GM12878 (cell line): ENCODE results near the gene CPNE5. TPM values are rescaled to one million over a fixed set of nuclear protein-coding genes. Genes with fewer than 3 reads are reported as not detected.

Experiments
- ATAC-seq: fragments of 200-7000 bp; cut with Tn5 transposase; 3 replicates; pipeline ENCODE4 v1.9.1; 2020; ENCODE audit warnings: mild to moderate bottlenecking, moderate library complexity
- BruUV-seq: library from RNA; stranded (reverse); fragments of 400-500 nt; replicated peaks from 2 replicates; lab custom pipeline; 2021; lab: Mats Ljungman, UMichigan
- CTCF ChIA-PET: fragments of 300-600 bp; sonication (Branson Sonifier 250); formaldehyde crosslinking; extraction: SDS; loops from one replicate; lab custom pipeline; 2021; ENCODE audit warnings: inconsistent platforms; lab: Yijun Ruan, JAX
- POLR2A ChIA-PET: fragments of 350-600 bp; formaldehyde crosslinking; extraction: SDS; loops from one replicate; lab custom pipeline; 2021; ENCODE audit warnings: inconsistent platforms; lab: Charles Lee
- RAD21 ChIA-PET: fragments of 300-600 bp; sonication (Branson Sonifier 250); formaldehyde crosslinking; loops from one replicate; lab custom pipeline; 2023; ENCODE audit warnings: antibody characterized with exemption; ENCODE audit not compliant: unreplicated experiment; lab: Charles Lee
- SMC1A ChIA-PET: fragments of 300-600 bp; sonication (Branson Sonifier 250); formaldehyde crosslinking; loops from one replicate; lab custom pipeline; 2023; ENCODE audit not compliant: unreplicated experiment, uncharacterized antibody; lab: Charles Lee
- DNase-seq: peaks from one replicate; pipeline ENCODE4 v3.0.0-alpha.2; 2011; ENCODE audit warnings: low read depth, low spot score
- FAIRE-seq: peaks from 3 replicates; lab custom pipeline; 2011; peaks lifted over from hg19 to GRCh38; lab: Jason Lieb, UNC
- H2AFZ ChIP-seq: 2 replicates; pipeline ENCODE4 v1.6.0; 2011; ENCODE audit warnings: low read depth, low read length, control low read depth; ENCODE audit not compliant: control insufficient read depth
- H3K27ac ChIP-seq: 2 replicates; pipeline ENCODE4 v1.5.1; 2011; ENCODE audit warnings: control low read depth; ENCODE audit not compliant: control insufficient read depth, insufficient read depth
- H3K27me3 ChIP-seq, 2 experiments: replicated peaks in 1 of 2; 2 replicates each; pipeline versions ENCODE4 v1.6.0 to v1.6.1; 2011; ENCODE audit warnings: low read length in 1 of 2; ENCODE audit not compliant: control insufficient read depth in 2 of 2, insufficient read depth in 2 of 2
- H3K36me3 ChIP-seq, 2 experiments: 2 replicates each; pipeline ENCODE4 v1.5.1; 2011; ENCODE audit warnings: low read length in 1 of 2; ENCODE audit not compliant: control insufficient read depth in 2 of 2, insufficient read depth in 2 of 2
- H3K4me1 ChIP-seq: 2 replicates; pipeline ENCODE4 v1.6.1; 2011; ENCODE audit warnings: mild to moderate bottlenecking, low read length, moderate library complexity, mixed read lengths; ENCODE audit not compliant: control insufficient read depth, insufficient read depth
- H3K4me2 ChIP-seq: 2 replicates; pipeline ENCODE4 v1.6.0; 2011; ENCODE audit warnings: control low read depth; ENCODE audit not compliant: control insufficient read depth, insufficient read depth
- H3K4me3 ChIP-seq: fragments of 200-600 bp; sonication (generic); 2 replicates; pipeline ENCODE4 v1.5.1; 2016
- H3K79me2 ChIP-seq: 2 replicates; pipeline ENCODE4 v1.6.0; 2011; ENCODE audit warnings: low read length; ENCODE audit not compliant: control insufficient read depth, insufficient read depth
- H3K9ac ChIP-seq: 2 replicates; pipeline ENCODE4 v1.8.0; 2011; ENCODE audit warnings: low read length, control low read depth, mixed read lengths; ENCODE audit not compliant: control insufficient read depth, insufficient read depth
- H3K9me3 ChIP-seq: replicated peaks from 3 replicates; pipeline ENCODE4 v1.5.1; 2011; ENCODE audit warnings: mild to moderate bottlenecking, low read length; ENCODE audit not compliant: control insufficient read depth, insufficient read depth
- H4K20me1 ChIP-seq: 2 replicates; pipeline ENCODE4 v1.6.0; 2011; ENCODE audit not compliant: control insufficient read depth, insufficient read depth
- ATF2 ChIP-seq: IDR thresholded peaks from 2 replicates; pipeline ENCODE4 v1.6.1; 2012; ENCODE audit warnings: low read length, inconsistent platforms
- BACH1 ChIP-seq: fragments of 450-650 bp; IDR thresholded peaks from 2 replicates; pipeline ENCODE4 v1.6.1; 2017; ENCODE audit warnings: mild to moderate bottlenecking, borderline replicate concordance
- BCL3 ChIP-seq: IDR thresholded peaks from 2 replicates; pipeline ENCODE4 v1.6.1; 2011; ENCODE audit warnings: borderline replicate concordance, low read depth, mild to moderate bottlenecking, moderate library complexity, low read length; ENCODE audit not compliant: insufficient read depth, poor library complexity, severe bottlenecking
- BHLHE40 ChIP-seq, 2 experiments: fragments of 450-650 bp in 1 of 2; IDR thresholded peaks; 2 replicates each; pipeline ENCODE4 v1.6.1; 2011 to 2017; ENCODE audit warnings: low read depth in 2 of 2, borderline replicate concordance in 1 of 2, improper control_type of control experiment in 1 of 2, low read length in 1 of 2, mild to moderate bottlenecking in 1 of 2
- CHD4 ChIP-seq: fragments of 200-600 bp; sonication (generic); IDR thresholded peaks from 2 replicates; pipeline ENCODE4 v1.6.1; 2016; ENCODE audit warnings: mild to moderate bottlenecking
- FOS ChIP-seq: IDR thresholded peaks from 3 replicates; pipeline ENCODE4 v1.6.1; 2011; ENCODE audit warnings: borderline replicate concordance; ENCODE audit not compliant: insufficient read length; ENCODE audit errors: extremely low read depth
- GATAD2B ChIP-seq: fragments of 450-650 bp; conservative IDR thresholded peaks from 2 replicates; pipeline ENCODE4 v1.6.1; 2017; ENCODE audit warnings: low read depth, mild to moderate bottlenecking, moderate library complexity
- HSF1 ChIP-seq: fragments of 150-350 bp; IDR thresholded peaks from 2 replicates; pipeline ENCODE4 v1.6.1; 2014; ENCODE audit warnings: mild to moderate bottlenecking, low read depth, low read length
- IKZF1 ChIP-seq: fragments of 450-650 bp; conservative IDR thresholded peaks from 2 replicates; pipeline ENCODE4 v1.6.1; 2017; ENCODE audit warnings: antibody characterized with exemption, mild to moderate bottlenecking
- NKRF ChIP-seq: fragments of 450-650 bp; conservative IDR thresholded peaks from 2 replicates; pipeline ENCODE4 v1.6.1; 2017; ENCODE audit warnings: mild to moderate bottlenecking, moderate library complexity
- RAD21 ChIP-seq: IDR thresholded peaks from 2 replicates; pipeline ENCODE4 v1.6.1; 2011; ENCODE audit warnings: mild to moderate bottlenecking, low read depth, low read length, moderate library complexity; ENCODE audit not compliant: insufficient read depth
- RB1 ChIP-seq: fragments of 450-650 bp; formaldehyde crosslinking; IDR thresholded peaks from 2 replicates; pipeline ENCODE4 v1.6.1; 2017; ENCODE audit warnings: mild to moderate bottlenecking, borderline replicate concordance
- RBBP5 ChIP-seq: fragments of 200-600 bp; sonication (generic); conservative IDR thresholded peaks from 2 replicates; pipeline ENCODE4 v1.6.1; 2016
- SIN3A ChIP-seq: IDR thresholded peaks from 2 replicates; pipeline ENCODE4 v1.6.1; 2012; ENCODE audit warnings: low read depth, low read length, improper control_type of control experiment
- SUZ12 ChIP-seq: fragments of 200-600 bp; sonication (generic); IDR thresholded peaks from one replicate; pipeline ENCODE4 v1.6.1; 2018; ENCODE audit warnings: antibody characterized with exemption, mild to moderate bottlenecking; ENCODE audit not compliant: unreplicated experiment
- USF2 ChIP-seq: IDR thresholded peaks from 2 replicates; pipeline ENCODE4 v1.6.1; 2011; ENCODE audit warnings: low read depth, low read length, improper control_type of control experiment, borderline replicate concordance
- WGBS: methylation state at CpG from one replicate; pipeline ENCODE4 v1.1.6; 2016; ENCODE audit warnings: low lambda C conversion rate; ENCODE audit not compliant: insufficient replicate concordance, insufficient coverage; ENCODE audit errors: missing lambda C conversion rate; 5-methylcytosine and 5-hydroxymethylcytosine counted together
- in situ Hi-C: fragments of 300-500 bp; cut with MboI; formaldehyde crosslinking; loops from 9 replicates; pipeline ENCODE4 v1.14.3; 2018; ENCODE audit warnings: mixed read lengths
- intact Hi-C: fragments of 100-400 bp; cut with micrococcal nuclease; formaldehyde crosslinking; loops from one replicate; pipeline ENCODE4 v1.14.2; 2022; ENCODE audit not compliant: unreplicated experiment
- polyA plus RNA-seq, 11 experiments: library from polyadenylated mRNA; depleted of rRNA in 4 of 11; unstranded in 6 of 11; stranded (reverse) in 5 of 11; fragments of >200 nt; fragmentation: Nextera tagmentation in 4 of 11; fragmentation: Illumina TruSeq in 1 of 11; extraction: Ambion mirVana in 4 of 11; extraction: Trizol in 1 of 11; gene quantifications; 1 replicate in 1 of 11; 2 replicates in 10 of 11; pipeline versions ENCODE4 v1.2.1 to v1.2.3, GENCODE V29; 2011 to 2016; ENCODE audit warnings: inconsistent platforms in 2 of 11, missing spikeins in 2 of 11, low read depth in 1 of 11
- total RNA-seq, 4 experiments: library from RNA; depleted of rRNA in 3 of 4; stranded (reverse); fragments of >200 nt in 3 of 4; fragmentation: Illumina TruSeq in 1 of 4; extraction: Trizol in 1 of 4; gene quantifications; 2 replicates each; pipeline versions ENCODE4 v1.2.1 to v1.2.3, GENCODE V29; 2013 to 2021

Gene CPNE5
- total and polyA plus RNA-seq, 10 of the 15 experiments (the other 5 are each of a cell fraction or from before 2014, with no cell fraction given), result 2.4 to 39.1 (median 18.2) TPM

GRCh38 chr6:36743032-36743431, 96.2 kb downstream of the CPNE5 start (continued):
- TF ChIP-seq RB1 (no peak), SUZ12 (no peak), RAD21 (no peak), IKZF1 (no peak)
- TF ChIP-seq, all 136 proteins: peak for 0

- H3K27ac ChIP-seq, result no peak overlapping the region
- FAIRE-seq, result no peak
- no peaks in the 10 kb centered on the region for H3K27me3 ChIP-seq
- no peak overlapping the region for H3K4me3 ChIP-seq
- 91% methylated on average over 11 of the region's 19 CpGs for WGBS
- TF ChIP-seq SIN3A (no peak), HSF1 (no peak), BHLHE40 (IDR thresholded peaks at IDR 0.05; ENCODE audit: borderline replicate concordance in 1 of 2, low read depth in 2 of 2, low read length in 1 of 2) (no peak), NKRF (no peak), BCL3 (no peak), ATF2 (no peak), BACH1 (no peak), RBBP5 (no peak), RB1 (no peak), GATAD2B (no peak), FOS (no peak), CHD4 (no peak), USF2 (no peak)
- RAD21 ChIA-PET, result no interaction called here
- H3K4me1 ChIP-seq, result no peaks in the 10 kb centered on the region
- intact Hi-C loops (no loop called here), in situ Hi-C loops (no loop called here)
- H3K79me2 ChIP-seq, result no peaks in the 10 kb centered on the region
- BruUV-seq, result no TSS peak
- no peaks in the 10 kb centered on the region for H3K9me3 ChIP-seq
- CTCF ChIA-PET, result no interaction called here
- POLR2A ChIA-PET, result no interaction called here
- H2AFZ ChIP-seq, result no peak overlapping the region
- DNase-seq, result no peak
- no peaks in the 10 kb centered on the region for H4K20me1 ChIP-seq
- ATAC-seq, result no peak
- H3K4me2 ChIP-seq, result no peak overlapping the region
- SMC1A ChIA-PET, result no interaction called here
- H3K36me3 ChIP-seq, result no peaks in the 10 kb centered on the region; a peak in 1 of 4 replicates
- H3K9ac ChIP-seq, result no peak overlapping the region
Observed at GRCh38 chr6:36742146-36742545, 97.1 kb downstream of the CPNE5 start.
